HEK293 (cell line): ENCODE results near the gene C1orf21.

Experiments
- CTCF ChIA-PET: fragments of 350-600 bp; formaldehyde crosslinking; extraction: SDS; loops from one replicate; lab custom pipeline; 2021; ENCODE audit warnings: antibody characterized with exemption; lab: Yijun Ruan, JAX
- POLR2A ChIA-PET: fragments of 300-600 bp; formaldehyde crosslinking; extraction: SDS; loops from one replicate; lab custom pipeline; 2020; ENCODE audit warnings: antibody characterized with exemption, inconsistent platforms; lab: Yijun Ruan, JAX
- H3K27ac ChIP-seq: fragments of 200-500 bp; sonication (Bioruptor generic); 2 replicates; pipeline ENCODE4 v1.5.1; 2014; ENCODE audit warnings: low read depth, low read length, control low read depth, inconsistent platforms; ENCODE audit errors: extremely low read depth
- H3K36me3 ChIP-seq, 2 experiments: fragments of 200-500 bp in 1 of 2; sonication (Bioruptor generic) in 1 of 2; 1 replicate in 1 of 2; 2 replicates in 1 of 2; pipeline ENCODE4 v1.5.1; 2014 to 2017; ENCODE audit warnings: inconsistent platforms in 2 of 2, low read length in 2 of 2; ENCODE audit not compliant: control insufficient read depth in 2 of 2, insufficient read depth in 1 of 2
- H3K4me1 ChIP-seq: fragments of 200-500 bp; sonication (Bioruptor generic); 2 replicates; pipeline ENCODE4 v1.5.1; 2014; ENCODE audit warnings: mild to moderate bottlenecking, low read length, inconsistent platforms; ENCODE audit not compliant: control insufficient read depth, insufficient read depth
- H3K4me3 ChIP-seq: 2 replicates; pipeline ENCODE4 v1.5.1; 2011; ENCODE audit warnings: low read depth, mild to moderate bottlenecking, control low read depth, low read length, moderate library complexity
- H3K9me3 ChIP-seq: fragments of 200-500 bp; sonication (Bioruptor generic); 2 replicates; pipeline ENCODE4 v1.5.1; 2014; ENCODE audit warnings: low read depth, low read length, inconsistent platforms; ENCODE audit not compliant: control insufficient read depth, insufficient read depth
- KLF7 ChIP-seq: fragments of 450-650 bp; formaldehyde crosslinking; IDR thresholded peaks from 2 replicates; pipeline ENCODE4 v1.5.1; 2016; ENCODE audit warnings: missing biosample characterization, missing genetic modification characterization, borderline replicate concordance
- WT1 ChIP-seq: fragments of 450-650 bp; formaldehyde crosslinking; IDR thresholded peaks from 2 replicates; pipeline ENCODE4 v1.5.1; 2016; ENCODE audit warnings: missing biosample characterization, missing genetic modification characterization
- YY1 ChIP-seq: fragments of 450-650 bp; formaldehyde crosslinking; IDR thresholded peaks from 2 replicates; pipeline ENCODE4 v1.5.1; 2018; ENCODE audit warnings: missing biosample characterization, missing genetic modification characterization
- ZBTB26 ChIP-seq: fragments of 450-650 bp; formaldehyde crosslinking; optimal IDR thresholded peaks from 2 replicates; pipeline ENCODE3; 2016; ENCODE audit warnings: missing biosample characterization, mild to moderate bottlenecking, missing genetic modification characterization
- ZFP69B ChIP-seq: fragments of 450-650 bp; formaldehyde crosslinking; IDR thresholded peaks from 2 replicates; pipeline ENCODE4 v1.5.1; 2016; ENCODE audit warnings: missing biosample characterization, missing genetic modification characterization
- ZIC2 ChIP-seq: fragments of 450-650 bp; formaldehyde crosslinking; IDR thresholded peaks from 2 replicates; pipeline ENCODE4 v1.5.1; 2016; ENCODE audit warnings: missing biosample characterization, missing genetic modification characterization
- ZNF140 ChIP-seq: fragments of 450-650 bp; formaldehyde crosslinking; IDR thresholded peaks from 2 replicates; pipeline ENCODE4 v1.5.1; 2016; ENCODE audit warnings: missing biosample characterization, missing genetic modification characterization
- ZNF221 ChIP-seq: fragments of 450-650 bp; formaldehyde crosslinking; IDR thresholded peaks from 2 replicates; pipeline ENCODE4 v1.5.1; 2017; ENCODE audit warnings: missing biosample characterization, missing genetic modification characterization, borderline replicate concordance
- ZNF26 ChIP-seq: fragments of 450-650 bp; formaldehyde crosslinking; IDR thresholded peaks from 2 replicates; pipeline ENCODE4 v1.5.1; 2016; ENCODE audit warnings: missing biosample characterization, missing genetic modification characterization
- ZNF362 ChIP-seq: fragments of 450-650 bp; formaldehyde crosslinking; IDR thresholded peaks from 2 replicates; pipeline ENCODE4 v1.5.1; 2016; ENCODE audit warnings: missing biosample characterization, missing genetic modification characterization
- ZNF416 ChIP-seq: fragments of 450-650 bp; formaldehyde crosslinking; IDR thresholded peaks from 2 replicates; pipeline ENCODE4 v1.5.1; 2016; ENCODE audit warnings: missing biosample characterization, missing genetic modification characterization
- ZNF488 ChIP-seq: fragments of 450-650 bp; formaldehyde crosslinking; IDR thresholded peaks from 2 replicates; pipeline ENCODE4 v1.5.1; 2016; ENCODE audit warnings: missing biosample characterization, missing genetic modification characterization
- ZNF501 ChIP-seq: fragments of 450-650 bp; formaldehyde crosslinking; IDR thresholded peaks from 2 replicates; pipeline ENCODE4 v1.5.1; 2016; ENCODE audit warnings: missing biosample characterization, missing genetic modification characterization
- ZNF514 ChIP-seq: fragments of 450-650 bp; formaldehyde crosslinking; IDR thresholded peaks from 2 replicates; pipeline ENCODE4 v1.5.1; 2016; ENCODE audit warnings: missing biosample characterization, missing genetic modification characterization
- ZNF558 ChIP-seq: fragments of 450-650 bp; formaldehyde crosslinking; IDR thresholded peaks from 2 replicates; pipeline ENCODE4 v1.5.1; 2016; ENCODE audit warnings: missing biosample characterization, missing genetic modification characterization
- ZNF560 ChIP-seq: fragments of 450-650 bp; formaldehyde crosslinking; IDR thresholded peaks from 2 replicates; pipeline ENCODE4 v1.5.1; 2017; ENCODE audit warnings: missing biosample characterization, missing genetic modification characterization, borderline replicate concordance
- ZNF624 ChIP-seq: fragments of 450-650 bp; formaldehyde crosslinking; IDR thresholded peaks from 2 replicates; pipeline ENCODE4 v1.5.1; 2017; ENCODE audit warnings: missing biosample characterization, missing genetic modification characterization
- ZNF639 ChIP-seq: fragments of 450-650 bp; formaldehyde crosslinking; IDR thresholded peaks from 2 replicates; pipeline ENCODE4 v1.5.1; 2016; ENCODE audit warnings: missing biosample characterization, missing genetic modification characterization
- ZNF785 ChIP-seq: fragments of 450-650 bp; formaldehyde crosslinking; IDR thresholded peaks from 2 replicates; pipeline ENCODE4 v1.5.1; 2016; ENCODE audit warnings: missing biosample characterization, missing genetic modification characterization
- ZNF792 ChIP-seq: fragments of 450-650 bp; formaldehyde crosslinking; IDR thresholded peaks from 2 replicates; pipeline ENCODE4 v1.5.1; 2016; ENCODE audit warnings: missing biosample characterization, missing genetic modification characterization
- ZNF830 ChIP-seq: fragments of 450-650 bp; IDR thresholded peaks from 2 replicates; pipeline ENCODE4 v1.5.0; 2018; ENCODE audit warnings: missing biosample characterization, missing genetic modification characterization, low read depth, mild to moderate bottlenecking, moderate library complexity

C1orf21 gene

GRCh38 chr1:184649451-184649888 is 262.6 kb downstream of the C1orf21 start:
- no peaks in the 10 kb centered on the region for H3K4me1 ChIP-seq
- H3K4me3 ChIP-seq: no peak overlapping the region
- no peaks in the 10 kb centered on the region for H3K36me3 ChIP-seq
- CTCF ChIA-PET: no interaction called here
- TF ChIP-seq WT1 (tag by site-specific recombination) (no peak), ZNF830 (tag by site-specific recombination) (no peak), ZNF792 (tag by site-specific recombination) (no peak), ZNF785 (tag by site-specific recombination) (no peak), ZNF639 (tag by site-specific recombination) (no peak), ZNF501 (tag by site-specific recombination) (no peak), ZNF560 (tag by site-specific recombination) (no peak), ZBTB26 (no peak)
- H3K9me3 ChIP-seq: no peaks in the 10 kb centered on the region
- H3K27ac ChIP-seq: no peak overlapping the region
- POLR2A ChIA-PET: no interaction called here

- H3K9me3 ChIP-seq: no peaks in the 10 kb centered on the region
- POLR2A ChIA-PET: no interaction called here
- no peaks in the 10 kb centered on the region for H3K36me3 ChIP-seq
- H3K27ac ChIP-seq: no peak overlapping the region
- no peak for TF ChIP-seq ZFP69B
- no peak for TF ChIP-seq ZNF624 (tag by site-specific recombination)
- no peak for TF ChIP-seq ZNF221 (tag by site-specific recombination)
- no peak for TF ChIP-seq ZNF362
- no peak for TF ChIP-seq KLF7 (tag by site-specific recombination)
- TF ChIP-seq ZNF514: no peak
- no peak for TF ChIP-seq ZNF26 (tag by site-specific recombination)
- no peak for TF ChIP-seq YY1 (tag by site-specific recombination)
- TF ChIP-seq ZNF416: no peak
- TF ChIP-seq ZIC2: no peak
- TF ChIP-seq ZNF558 (tag by site-specific recombination): no peak
- no peak for TF ChIP-seq ZNF140 (tag by site-specific recombination)
- TF ChIP-seq ZNF488: no peak
- CTCF ChIA-PET: interaction anchor here (0.6 to 0.9 kb wide), 2 partner anchors 13 to 225 kb away, joined by 3 to 5 read pairs; no protein-coding TSS in a partner anchor
- H3K4me3 ChIP-seq: no peak overlapping the region
- no peaks in the 10 kb centered on the region for H3K4me1 ChIP-seq
Measured at GRCh38 chr1:184650177-184650866, 263.5 kb downstream of the C1orf21 start.
